Measurements from ENCODE around the gene GNAI3. TPM values are rescaled to one million over a fixed set of nuclear protein-coding genes. Genes with fewer than 3 reads are reported as not detected.

Gene GNAI3
- total RNA-seq, 1 donor from 2014 or later = 16.9 TPM

GRCh38 chr1:109598156-109598555, 49.7 kb downstream of the GNAI3 start:
- DNase-seq (ENCODE audit: low spot score) = no peak

- no peak for DNase-seq (ENCODE audit: low spot score)
Observed at GRCh38 chr1:109598655-109599054, 50.2 kb downstream of the GNAI3 start.

- DNase-seq (ENCODE audit: low spot score) = no peak
Observed at GRCh38 chr1:109603229-109603628, 54.8 kb downstream of the GNAI3 start.

- no peak for DNase-seq (ENCODE audit: low spot score)
Observed at GRCh38 chr1:109605381-109605780, 57.0 kb downstream of the GNAI3 start.

GRCh38 chr1:109609881-109610280, 61.5 kb downstream of the GNAI3 start:
- DNase-seq (ENCODE audit: low spot score) = no peak

- DNase-seq (ENCODE audit: low spot score) = no peak
Observed at GRCh38 chr1:109610609-109611307, 62.3 kb downstream of the GNAI3 start.

GRCh38 chr1:109611308-109611990, 63.0 kb downstream of the GNAI3 start:
- no peak for DNase-seq (ENCODE audit: low spot score)

- DNase-seq (ENCODE audit: low spot score) = peak; percentile 80
Observed at GRCh38 chr1:109613361-109614147, 65.1 kb downstream of the GNAI3 start.

GRCh38 chr1:109615879-109616278, 67.5 kb downstream of the GNAI3 start:
- peak; percentile 38 for DNase-seq (ENCODE audit: low spot score)

GRCh38 chr1:109616391-109616790, 68.0 kb downstream of the GNAI3 start:
- DNase-seq (ENCODE audit: low spot score) = no peak

- DNase-seq (ENCODE audit: low spot score) = peak; percentile 71
Observed at GRCh38 chr1:109617291-109617801, 68.9 kb downstream of the GNAI3 start.

GRCh38 chr1:109618661-109619575, 70.5 kb downstream of the GNAI3 start:
- DNase-seq (ENCODE audit: low spot score) = no peak

- peak; percentile 76 for DNase-seq (ENCODE audit: low spot score)
Observed at GRCh38 chr1:109619576-109620400, 71.4 kb downstream of the GNAI3 start, which contains the start of the genes AMPD2 and GNAT2. AMPD2 (plus strand) TSS chr1:109619837; CDS start chr1:109621176, 1,339 bp downstream. GNAT2 (minus strand) TSS chr1:109619616; CDS start chr1:109612870, 6,746 bp downstream.

- DNase-seq (ENCODE audit: low spot score) = peak; percentile 88
Observed at GRCh38 chr1:109620401-109620791, 72.0 kb downstream of the GNAI3 start.

- peak; percentile 99 for DNase-seq (ENCODE audit: low spot score)
Observed at GRCh38 chr1:109620841-109621286, 72.4 kb downstream of the GNAI3 start.

- peak; percentile 46 for DNase-seq (ENCODE audit: low spot score)
Observed at GRCh38 chr1:109621379-109622136, 73.1 kb downstream of the GNAI3 start.

- DNase-seq (ENCODE audit: low spot score) = no peak
Observed at GRCh38 chr1:109622137-109622892, 73.9 kb downstream of the GNAI3 start.

- DNase-seq (ENCODE audit: low spot score) = no peak
Observed at GRCh38 chr1:109622895-109623294, 74.5 kb downstream of the GNAI3 start.

All from umbilical cord (tissue), 2 donors.